ENCODE data around the gene RTEL1. TPM values are rescaled to one million over a fixed set of nuclear protein-coding genes. Genes with fewer than 3 reads are reported as not detected.

Gene RTEL1
- total and polyA plus RNA-seq, 3 donors from 2014 or later = 34.2 to 84.6 (median 56.8) TPM

DNA sequence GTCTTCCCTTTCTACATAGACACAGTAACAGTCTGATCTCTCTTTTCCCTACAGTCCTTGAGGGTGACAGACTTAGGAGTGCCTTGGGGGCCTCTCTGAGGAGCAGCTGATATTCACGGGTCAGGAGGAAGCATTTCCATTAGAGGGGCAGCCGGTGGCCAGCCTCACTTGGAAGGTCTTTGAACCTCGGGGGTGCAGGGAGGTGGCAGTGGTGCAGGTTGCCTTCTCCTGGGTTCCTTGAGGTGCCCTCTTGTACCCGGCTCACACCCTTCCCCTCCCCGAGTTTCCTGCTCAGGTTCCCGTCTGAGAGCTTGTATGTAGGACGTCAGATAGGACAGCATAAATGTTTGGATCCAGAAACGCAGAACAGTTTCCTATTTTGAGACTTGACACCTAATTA, 2.5 kb downstream of the RTEL1 start:
- WGBS, 2 donors = 87 to 95% methylated on average over 8 of the region's 8 CpGs
- no peaks in the 10 kb centered on the region for H3K27me3 ChIP-seq
- H3K9me3 ChIP-seq = no peaks in the 10 kb centered on the region
- DNase-seq = no peak
- H3K36me3 ChIP-seq (ENCODE audit: low read depth, missing control alignments) = no peaks in the 10 kb centered on the region
- no peak overlapping the region for H3K27ac ChIP-seq
- no peak overlapping the region for H3K4me3 ChIP-seq
- TF ChIP-seq POLR2A (IDR thresholded peaks at IDR 0.05) = no peak
- TF ChIP-seq, protein P1, sequence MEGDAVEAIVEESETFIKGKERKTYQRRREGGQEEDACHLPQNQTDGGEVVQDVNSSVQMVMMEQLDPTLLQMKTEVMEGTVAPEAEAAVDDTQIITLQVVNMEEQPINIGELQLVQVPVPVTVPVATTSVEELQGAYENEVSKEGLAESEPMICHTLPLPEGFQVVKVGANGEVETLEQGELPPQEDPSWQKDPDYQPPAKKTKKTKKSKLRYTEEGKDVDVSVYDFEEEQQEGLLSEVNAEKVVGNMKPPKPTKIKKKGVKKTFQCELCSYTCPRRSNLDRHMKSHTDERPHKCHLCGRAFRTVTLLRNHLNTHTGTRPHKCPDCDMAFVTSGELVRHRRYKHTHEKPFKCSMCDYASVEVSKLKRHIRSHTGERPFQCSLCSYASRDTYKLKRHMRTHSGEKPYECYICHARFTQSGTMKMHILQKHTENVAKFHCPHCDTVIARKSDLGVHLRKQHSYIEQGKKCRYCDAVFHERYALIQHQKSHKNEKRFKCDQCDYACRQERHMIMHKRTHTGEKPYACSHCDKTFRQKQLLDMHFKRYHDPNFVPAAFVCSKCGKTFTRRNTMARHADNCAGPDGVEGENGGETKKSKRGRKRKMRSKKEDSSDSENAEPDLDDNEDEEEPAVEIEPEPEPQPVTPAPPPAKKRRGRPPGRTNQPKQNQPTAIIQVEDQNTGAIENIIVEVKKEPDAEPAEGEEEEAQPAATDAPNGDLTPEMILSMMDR (IDR thresholded peaks at IDR 0.05) = no peak
- peaks cover 16% of the 10 kb centered on the region for H3K4me1 ChIP-seq
- intact Hi-C loops (cut with DNase I; ENCODE audit: low total_unique reads) = no loop called here

GRCh38 chr20:63661108-63661507, 3.0 kb downstream of the RTEL1 start:
- no peaks in the 10 kb centered on the region for H3K36me3 ChIP-seq (ENCODE audit: low read depth, missing control alignments)
- H3K27ac ChIP-seq = no peak overlapping the region
- intact Hi-C loops (cut with DNase I; ENCODE audit: low total_unique reads) = no loop called here
- TF ChIP-seq, protein P1 (IDR thresholded peaks at IDR 0.05) = no peak
- TF ChIP-seq POLR2A (IDR thresholded peaks at IDR 0.05) = no peak
- H3K4me1 ChIP-seq = peaks cover 16% of the 10 kb centered on the region
- no peaks in the 10 kb centered on the region for H3K9me3 ChIP-seq
- WGBS, 2 donors = 97 to 98% methylated on average over 21 to 22 of the region's 22 CpGs
- H3K4me3 ChIP-seq = no peak overlapping the region
- no peak for DNase-seq
- no peaks in the 10 kb centered on the region for H3K27me3 ChIP-seq

DNA sequence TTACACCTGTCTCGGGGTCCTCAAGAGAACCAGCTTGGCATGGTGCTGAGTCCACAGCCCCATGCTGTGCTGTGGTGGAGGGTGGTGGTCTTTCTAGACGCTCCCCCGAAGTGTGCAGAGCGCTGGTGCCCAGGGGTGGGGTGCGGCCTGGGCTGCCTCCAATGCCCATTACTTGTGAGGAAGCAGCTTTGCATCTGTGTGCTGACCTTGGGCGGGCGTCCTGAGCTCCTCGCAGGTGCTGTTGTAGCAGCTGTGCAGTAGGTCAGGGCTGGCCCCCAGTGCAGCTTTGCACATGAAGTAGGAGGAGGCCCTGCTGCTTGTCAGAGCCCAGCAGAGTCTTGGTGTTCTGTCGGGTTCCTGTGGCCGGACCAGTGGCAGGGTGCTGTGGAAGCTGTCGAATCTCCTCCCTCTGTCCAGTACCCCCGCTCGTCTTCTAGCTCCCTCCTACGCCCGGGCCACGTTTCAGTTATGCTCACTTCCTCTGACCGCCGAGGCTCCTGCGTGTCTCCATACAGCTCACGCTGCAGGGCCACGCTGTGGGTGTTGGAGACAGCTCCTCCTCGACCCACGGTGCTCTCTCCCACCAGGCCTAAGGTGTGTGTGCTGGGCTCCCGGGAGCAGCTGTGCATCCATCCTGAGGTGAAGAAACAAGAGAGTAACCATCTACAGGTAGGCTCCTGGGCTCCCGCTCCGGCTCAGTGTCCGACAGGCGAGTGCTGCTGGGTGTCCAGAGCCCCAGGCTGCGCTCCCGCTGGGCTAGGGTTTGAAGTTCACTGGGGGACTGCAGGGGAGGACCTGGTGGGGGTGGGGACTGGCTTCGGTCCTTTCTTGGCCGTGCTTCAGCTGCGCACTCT, 4.1 kb downstream of the RTEL1 start:
- TF ChIP-seq, protein P1 (IDR thresholded peaks at IDR 0.05) = no peak
- no peak for TF ChIP-seq POLR2A (IDR thresholded peaks at IDR 0.05)

GRCh38 chr20:63662813-63663189, 4.7 kb downstream of the RTEL1 start:
- intact Hi-C loops (cut with DNase I; ENCODE audit: low total_unique reads) = no loop called here
- DNase-seq = no peak
- Histone ChIP-seq H3K27ac (no peak overlapping the region), H3K9me3 (no peaks in the 10 kb centered on the region), H3K4me3 (no peak overlapping the region), H3K27me3 (no peaks in the 10 kb centered on the region), H3K4me1 (peaks cover 7% of the 10 kb centered on the region), H3K36me3 (ENCODE audit: low read depth, missing control alignments) (no peaks in the 10 kb centered on the region)
- 85 to 95% methylated on average over 5 to 9 of the region's 9 CpGs for WGBS, 2 donors
- TF ChIP-seq POLR2A (IDR thresholded peaks at IDR 0.05) = no peak
- TF ChIP-seq, protein P1 (IDR thresholded peaks at IDR 0.05) = no peak

More for the DNA sequence above, 4.1 kb downstream of the RTEL1 start:
- no peak for DNase-seq
- Histone ChIP-seq H3K4me1 (peaks cover 13% of the 10 kb centered on the region), H3K4me3 (no peak overlapping the region), H3K27ac (no peak overlapping the region), H3K9me3 (no peaks in the 10 kb centered on the region), H3K36me3 (ENCODE audit: low read depth, missing control alignments) (no peaks in the 10 kb centered on the region), H3K27me3 (no peaks in the 10 kb centered on the region)
- WGBS, 2 donors = 92 to 95% methylated on average over 20 to 30 of the region's 33 CpGs
- intact Hi-C loops (cut with DNase I; ENCODE audit: low total_unique reads) = no loop called here

Data from testis (tissue), 3 donors.